ENCODE measurements around the gene SECISBP2. TPM values are rescaled to one million over a fixed set of nuclear protein-coding genes. Genes with fewer than 3 reads are reported as not detected.

The SECISBP2 gene
- polyA plus RNA-seq, 1 of the 3 experiments (the other 2 are of a cell fraction) = 21.2 TPM

GRCh38 chr9:89400403-89401116 lies 82.3 kb downstream of the SECISBP2 start (continued):
- TF ChIP-seq IRF3 (IDR thresholded peaks at IDR 0.05; ENCODE audit: low read depth, low read length) (no peak), EP300 (IDR thresholded peaks at IDR 0.05; ENCODE audit: borderline replicate concordance in 1 of 2, low read depth in 1 of 2, low read length in 1 of 2) (no peak), RFX5 (IDR thresholded peaks at IDR 0.05; ENCODE audit: low read length) (no peak)

- CTCF ChIA-PET = interaction anchor here (1.1 kb wide), 1 partner anchor 146 kb away, joined by 3 read pairs; no protein-coding TSS in a partner anchor
- H3K36me3 ChIP-seq (replicated peaks in 1 of 2; ENCODE audit: control insufficient read depth in 1 of 2, insufficient read depth in 2 of 2, low read length in 1 of 2) = no peaks in the 10 kb centered on the region
- WGBS (ENCODE audit: low lambda C conversion rate) = 91% methylated on average over 8 of the region's 14 CpGs
- H3K9ac ChIP-seq = no peak overlapping the region
- H3K4me1 ChIP-seq (ENCODE audit: control insufficient read depth in 1 of 2, insufficient read depth in 2 of 2, low read depth in 1 of 2, low read length in 1 of 2) = peaks cover 0 to 19% of the 10 kb centered on the region in 2 experiments; a peak in 1 of 4 replicates
- H3K27ac ChIP-seq (ENCODE audit: low read depth in 2 of 2, low read length in 1 of 2) = no peak overlapping the region
- DNase-seq = no peak
- POLR2A ChIA-PET = no interaction called here
- H3K9me3 ChIP-seq = no peaks in the 10 kb centered on the region
- H3K79me2 ChIP-seq (ENCODE audit: insufficient read depth) = no peaks in the 10 kb centered on the region
- H3F3A ChIP-seq (replicated peaks; ENCODE audit: insufficient read depth) = no peaks in the 10 kb centered on the region
- H3K27me3 ChIP-seq (ENCODE audit: insufficient read depth) = no peaks in the 10 kb centered on the region
- TF ChIP-seq USF2 (IDR thresholded peaks at IDR 0.05; ENCODE audit: borderline replicate concordance, low read depth, low read length) (no peak), JUND (IDR thresholded peaks at IDR 0.05) (no peak), RAD21 (IDR thresholded peaks at IDR 0.05; ENCODE audit: low read length) (no peak), GATA2 (CRISPR knock-in tag; IDR thresholded peaks at IDR 0.05) (no peak), CTCF (IDR thresholded peaks at IDR 0.05) (no peak)
- no peak overlapping the region for H3K4me3 ChIP-seq (ENCODE audit: low read depth in 2 of 2, low read length in 1 of 2)
- no peak overlapping the region for H2AFZ ChIP-seq (ENCODE audit: low read depth)
- no peak overlapping the region for H3K4me2 ChIP-seq
- no peaks in the 10 kb centered on the region for H4K20me1 ChIP-seq (ENCODE audit: insufficient read depth)
- no peaks in the 10 kb centered on the region for H3K9me2 ChIP-seq
Measured at GRCh38 chr9:89402695-89403427, 84.6 kb downstream of the SECISBP2 start.

- POLR2A ChIA-PET = no interaction called here
- Histone ChIP-seq H3K27me3 (ENCODE audit: insufficient read depth) (no peaks in the 10 kb centered on the region), H3K27ac (ENCODE audit: low read depth in 2 of 2, low read length in 1 of 2) (no peak overlapping the region), H3K4me1 (ENCODE audit: control insufficient read depth in 1 of 2, insufficient read depth in 2 of 2, low read depth in 1 of 2, low read length in 1 of 2) (peaks cover 0 to 27% of the 10 kb centered on the region in 2 experiments; a peak in 1 of 4 replicates), H3K4me2 (no peak overlapping the region), H3K79me2 (ENCODE audit: insufficient read depth) (no peaks in the 10 kb centered on the region), H3K36me3 (replicated peaks in 1 of 2; ENCODE audit: control insufficient read depth in 1 of 2, insufficient read depth in 2 of 2, low read length in 1 of 2) (no peaks in the 10 kb centered on the region), H3K9ac (no peak overlapping the region), H3K9me3 (no peaks in the 10 kb centered on the region), H3K9me2 (no peaks in the 10 kb centered on the region), H3F3A (replicated peaks; ENCODE audit: insufficient read depth) (no peaks in the 10 kb centered on the region), H2AFZ (ENCODE audit: low read depth) (no peak overlapping the region), H3K4me3 (ENCODE audit: low read depth in 2 of 2, low read length in 1 of 2) (no peak overlapping the region), H4K20me1 (ENCODE audit: insufficient read depth) (no peaks in the 10 kb centered on the region)
- DNase-seq = no peak
- WGBS (ENCODE audit: low lambda C conversion rate) = 94% methylated on average over 11 of the region's 11 CpGs
- CTCF ChIA-PET = no interaction called here
- no peak for TF ChIP-seq YY1 (IDR thresholded peaks at IDR 0.05; ENCODE audit: low read depth)
Measured at GRCh38 chr9:89404074-89404473, 85.8 kb downstream of the SECISBP2 start.
